HS-5 (cell line): ENCODE measurements around the gene SEL1L2.
"Not testable (repeated sequence)": the region's sequence is repeated elsewhere in the genome, so short reads cannot be mapped to it uniquely, and the experiment has no call there.

Experiments used
- DNase-seq: peaks from one replicate; pipeline ENCODE4 v3.0.0-alpha.2; 2012; ENCODE audit warnings: low read depth

SEL1L2 gene, protein sequence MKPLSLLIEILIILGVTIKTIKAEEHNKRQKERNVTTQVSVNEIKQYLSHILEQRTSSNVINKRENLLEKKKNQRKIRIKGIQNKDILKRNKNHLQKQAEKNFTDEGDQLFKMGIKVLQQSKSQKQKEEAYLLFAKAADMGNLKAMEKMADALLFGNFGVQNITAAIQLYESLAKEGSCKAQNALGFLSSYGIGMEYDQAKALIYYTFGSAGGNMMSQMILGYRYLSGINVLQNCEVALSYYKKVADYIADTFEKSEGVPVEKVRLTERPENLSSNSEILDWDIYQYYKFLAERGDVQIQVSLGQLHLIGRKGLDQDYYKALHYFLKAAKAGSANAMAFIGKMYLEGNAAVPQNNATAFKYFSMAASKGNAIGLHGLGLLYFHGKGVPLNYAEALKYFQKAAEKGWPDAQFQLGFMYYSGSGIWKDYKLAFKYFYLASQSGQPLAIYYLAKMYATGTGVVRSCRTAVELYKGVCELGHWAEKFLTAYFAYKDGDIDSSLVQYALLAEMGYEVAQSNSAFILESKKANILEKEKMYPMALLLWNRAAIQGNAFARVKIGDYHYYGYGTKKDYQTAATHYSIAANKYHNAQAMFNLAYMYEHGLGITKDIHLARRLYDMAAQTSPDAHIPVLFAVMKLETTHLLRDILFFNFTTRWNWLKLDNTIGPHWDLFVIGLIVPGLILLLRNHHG

DNA sequence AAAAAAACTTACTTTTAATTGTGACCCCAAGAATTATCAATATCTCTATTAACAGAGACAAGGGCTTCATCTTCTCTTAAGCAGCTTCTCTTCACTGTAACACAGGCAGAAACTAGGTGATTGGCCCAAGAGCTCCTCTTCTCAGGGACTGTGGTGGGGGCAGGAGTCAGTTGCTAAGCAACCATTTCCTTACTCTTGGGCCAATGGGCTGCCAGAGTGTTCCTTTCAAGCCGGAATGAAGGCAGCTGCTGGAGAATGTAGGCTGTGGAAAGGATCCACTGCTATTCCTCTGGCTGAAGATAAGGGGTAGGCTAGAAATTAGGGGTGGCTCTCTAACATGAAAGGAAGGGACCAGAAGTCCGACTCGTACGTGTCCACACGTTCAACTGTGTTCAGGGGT, at the start of gene SEL1L2:
Gene SEL1L2 (minus strand): TSS at position 150 of the 400 bp plus-strand sequence. CDS start 80 bp downstream, at position 70.
- no peak for DNase-seq

DNA sequence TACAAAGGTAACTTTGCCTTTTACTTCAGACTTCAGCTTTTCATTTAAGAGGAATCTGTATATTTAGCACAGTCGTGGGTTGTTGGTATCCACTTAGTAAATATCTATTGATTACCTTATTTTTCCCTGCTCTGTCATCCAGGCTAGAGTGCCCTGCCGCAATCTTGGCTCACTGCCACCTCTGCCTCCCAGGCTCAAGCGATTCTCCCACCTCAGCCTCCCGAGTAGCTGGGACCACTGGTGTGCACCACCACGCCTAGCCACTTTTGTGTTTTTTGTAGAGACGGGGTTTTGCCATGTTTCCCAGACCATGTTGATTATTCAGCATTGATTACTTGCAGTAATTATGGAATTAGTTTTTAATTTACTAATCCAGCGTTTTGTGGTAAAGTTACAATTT, 46.2 kb upstream of the SEL1L2 start:
- no peak for DNase-seq

DNA sequence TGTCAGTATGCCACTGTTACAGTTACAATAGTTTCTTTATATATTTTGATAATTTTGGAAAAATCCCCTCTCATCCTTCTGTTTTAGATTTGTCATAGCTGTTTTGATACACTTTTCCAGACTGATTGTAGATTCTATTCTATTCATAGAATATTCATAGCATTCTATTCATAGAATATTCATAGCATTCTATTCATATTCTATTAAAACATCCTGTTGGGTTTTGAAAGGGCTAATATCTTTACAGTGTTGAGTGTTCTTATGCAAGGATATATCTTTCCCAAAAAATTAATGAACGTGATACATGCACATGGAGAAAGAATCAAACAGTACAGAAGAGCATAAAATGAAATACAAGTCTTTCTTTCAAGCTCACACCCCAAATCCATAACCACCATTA, 42.9 kb upstream of the SEL1L2 start:
- DNase-seq, result no peak

DNA sequence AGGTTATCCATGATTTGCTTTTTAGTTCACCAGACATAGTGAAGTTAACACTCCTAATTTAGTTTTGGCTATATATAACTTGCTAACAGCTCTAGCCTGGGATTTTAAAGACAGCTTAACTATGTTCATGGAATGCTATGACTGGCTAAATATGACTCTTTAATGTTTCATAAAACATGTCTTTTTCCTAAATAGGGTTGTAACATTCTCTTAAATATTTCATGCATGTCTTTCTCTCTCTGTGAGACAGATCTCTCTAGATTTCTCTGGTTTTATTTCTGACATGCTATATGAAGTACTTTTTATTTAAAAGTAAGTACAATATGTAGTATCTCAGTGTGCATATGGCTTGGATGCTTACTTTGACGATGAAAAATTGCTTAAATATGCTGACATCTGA, 40.6 kb upstream of the SEL1L2 start:
- DNase-seq, result no peak

DNA sequence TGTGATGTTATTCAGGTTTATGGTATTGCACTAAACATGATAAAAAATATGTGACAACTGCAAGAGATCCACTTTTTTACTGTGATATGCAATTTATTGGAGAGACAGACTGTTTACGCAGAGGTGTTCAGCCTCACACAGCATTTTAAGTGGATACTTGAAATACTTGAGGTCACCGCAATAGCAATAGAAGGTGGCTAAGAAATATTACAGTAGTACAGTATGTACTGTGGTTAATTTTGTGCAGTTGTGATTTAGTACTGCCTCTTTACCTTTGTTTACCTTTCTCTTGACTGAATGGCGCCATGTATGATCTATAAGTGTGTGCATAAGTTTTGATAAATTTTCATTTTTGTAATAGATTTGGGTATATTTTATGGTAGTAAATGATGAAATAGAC, 22.3 kb upstream of the SEL1L2 start:
- DNase-seq, result no peak

DNA sequence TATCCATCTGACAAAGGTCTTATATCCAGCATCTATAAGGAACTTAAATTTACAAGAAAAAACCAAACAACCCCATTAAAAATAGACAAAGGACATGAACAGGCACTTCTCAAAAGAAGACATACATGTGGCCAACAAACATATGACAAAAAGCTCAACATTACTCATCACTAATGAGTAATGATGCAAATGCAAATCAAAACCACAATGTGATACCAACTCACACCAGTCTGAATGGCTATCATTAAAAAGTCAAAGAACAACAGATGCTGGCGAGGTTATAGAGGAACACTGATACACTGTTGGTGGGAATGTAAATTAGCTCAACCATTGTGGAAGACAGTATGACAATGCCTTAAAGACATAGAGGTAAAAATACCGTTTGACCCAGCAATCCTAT, 18.8 kb upstream of the SEL1L2 start:
- DNase-seq, result no peak

DNA sequence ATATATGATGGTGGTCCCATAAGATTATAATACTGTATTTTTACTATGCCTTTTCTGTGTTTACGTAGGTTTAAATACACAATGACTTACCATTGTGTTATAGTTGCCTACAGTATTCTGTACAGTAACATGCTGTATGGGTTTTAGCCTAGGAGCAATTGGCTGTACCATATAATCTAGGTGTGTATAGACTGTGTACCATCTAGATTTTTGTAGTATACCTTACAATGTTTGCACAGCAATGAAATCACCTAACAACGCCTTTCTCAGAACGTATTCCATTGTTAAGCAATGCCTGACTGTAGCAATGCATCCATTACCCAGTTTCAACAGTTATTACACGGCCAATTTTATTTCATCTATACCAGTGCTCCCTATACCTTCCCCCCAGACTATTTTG, 15.6 kb upstream of the SEL1L2 start:
- no peak for DNase-seq

DNA sequence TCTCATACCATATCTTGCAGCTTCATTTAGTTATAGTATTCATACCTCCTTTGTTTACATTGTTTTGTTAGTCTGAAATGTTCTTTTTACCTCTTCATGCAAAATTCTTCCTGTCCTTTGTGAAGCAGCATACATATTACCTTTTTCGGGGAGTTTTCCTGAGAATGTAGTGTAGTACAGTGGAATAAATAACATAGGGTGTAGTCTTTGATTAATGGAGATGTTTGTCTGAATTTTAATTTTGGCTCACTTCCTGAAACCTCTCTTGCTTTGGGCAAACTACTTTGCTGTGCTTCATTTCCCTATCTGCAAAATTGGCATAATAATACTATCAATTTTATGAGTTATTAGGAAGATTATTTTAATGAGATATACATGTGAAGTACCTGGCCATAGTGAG, 10.5 kb upstream of the SEL1L2 start:
- no peak for DNase-seq

DNA sequence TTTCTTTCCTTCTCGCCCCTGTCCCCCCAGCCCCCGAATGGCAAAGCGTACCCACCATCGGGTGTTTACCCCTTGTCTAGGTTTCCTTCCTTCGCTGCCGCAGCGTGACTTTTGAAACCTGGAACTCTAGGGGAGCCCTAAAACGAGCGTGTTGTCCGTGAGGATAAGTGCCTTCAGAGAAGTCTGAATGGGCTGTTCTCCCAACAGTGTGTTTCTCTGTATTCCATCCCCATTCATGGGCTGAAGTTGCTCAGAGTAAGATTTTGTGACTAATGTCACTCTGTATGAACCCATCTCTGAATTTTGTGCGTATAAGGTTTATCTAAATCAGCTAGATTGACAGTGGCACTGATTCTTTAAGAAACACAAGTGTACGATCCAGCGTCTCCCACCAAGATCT, 5.9 kb upstream of the SEL1L2 start:
- no peak for DNase-seq

DNA sequence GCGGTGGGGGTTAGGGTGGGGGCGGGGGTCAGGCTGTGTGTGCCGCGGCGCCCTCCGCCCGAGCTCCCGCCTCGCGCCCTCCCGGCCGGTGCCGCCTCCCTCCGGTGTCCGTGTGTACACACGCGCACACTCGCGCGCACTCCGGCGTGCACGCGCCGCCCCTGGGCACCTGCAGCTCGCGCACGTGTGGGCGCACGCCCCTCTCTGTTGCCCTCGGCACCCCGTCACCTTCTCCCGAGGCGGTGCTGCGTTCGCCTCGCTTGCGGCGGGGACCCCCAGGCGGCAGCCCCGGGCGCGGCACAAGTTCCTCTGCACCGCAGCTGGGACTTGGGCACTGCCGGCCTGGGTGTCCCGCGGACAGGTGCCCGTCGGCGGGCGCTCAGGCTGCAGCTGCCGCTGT, 5.4 kb upstream of the SEL1L2 start:
- no peak for DNase-seq

DNA sequence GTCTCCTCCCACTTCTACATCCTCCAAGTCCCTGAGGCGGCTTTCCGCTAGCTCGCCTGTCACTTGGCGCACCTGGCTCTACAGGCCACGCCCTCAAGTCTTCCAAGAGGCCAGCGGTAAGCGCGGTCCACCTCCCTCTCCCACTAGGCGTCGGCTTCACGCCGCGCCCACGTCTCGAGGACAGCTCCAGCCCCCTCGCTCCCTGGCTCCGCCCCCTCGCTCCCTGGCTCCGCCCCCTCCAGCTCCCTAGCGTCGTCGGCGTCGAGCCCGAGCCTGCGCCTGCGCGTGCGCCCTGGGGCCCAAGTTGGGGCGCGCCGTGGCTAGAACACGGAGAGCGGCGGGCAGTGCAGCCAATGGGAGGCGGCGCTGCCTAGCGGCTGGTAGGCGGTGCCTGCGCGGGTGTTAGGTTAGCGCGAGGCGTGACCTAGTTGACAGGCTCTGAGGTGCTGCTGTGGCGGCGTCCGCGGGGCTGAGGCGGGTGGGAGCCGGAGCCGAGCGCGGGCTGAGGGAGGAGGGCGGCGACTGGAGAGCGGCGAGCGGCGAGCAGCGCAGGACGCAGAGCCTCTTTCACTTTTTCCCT, 4.8 kb upstream of the SEL1L2 start, which contains the start of gene MACROD2:
Gene MACROD2 (plus strand): TSS at position 431 of the 580 bp plus-strand sequence.
- DNase-seq, result peak; percentile 71

DNA sequence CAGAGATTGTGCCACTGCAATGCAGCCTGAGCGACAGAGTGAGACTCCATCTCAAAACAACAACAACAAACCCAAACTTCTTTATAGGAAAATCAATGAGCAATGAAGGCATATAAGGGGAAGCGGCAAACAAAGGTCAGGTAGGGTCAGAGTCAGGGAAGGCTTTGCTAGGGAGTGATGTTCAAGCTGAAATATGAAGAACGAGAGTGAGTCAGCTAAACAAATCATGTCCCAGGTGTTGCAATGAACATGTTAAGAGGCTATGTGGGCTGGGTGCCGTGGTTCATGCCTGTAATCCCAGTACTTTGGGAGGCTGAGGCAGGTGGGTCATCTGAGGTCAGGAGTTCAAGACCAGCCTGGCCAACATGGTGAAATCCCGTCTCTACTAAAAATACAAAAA, 1.5 kb upstream of the SEL1L2 start:
- DNase-seq, result not testable (repeated sequence)

DNA sequence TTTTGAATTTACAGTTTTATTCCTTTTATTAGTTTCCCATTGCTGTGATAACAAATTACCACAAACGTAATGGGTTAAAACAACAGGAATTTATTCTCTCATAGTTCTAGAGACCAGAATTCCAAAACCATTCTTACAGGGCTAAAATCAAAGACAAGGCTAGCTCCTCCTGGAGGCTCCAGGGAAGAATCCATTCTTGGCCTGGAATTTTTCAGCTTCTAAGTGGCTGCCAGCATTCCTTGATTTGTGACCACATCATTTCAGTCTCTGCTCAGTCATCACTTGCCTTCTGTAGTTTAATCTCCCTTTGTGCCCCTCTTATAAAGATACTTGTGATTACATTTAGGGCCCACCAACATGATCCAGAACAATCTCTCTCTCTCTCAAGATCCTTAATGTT, 897 bp upstream of the SEL1L2 start:
- DNase-seq, result no peak

DNA sequence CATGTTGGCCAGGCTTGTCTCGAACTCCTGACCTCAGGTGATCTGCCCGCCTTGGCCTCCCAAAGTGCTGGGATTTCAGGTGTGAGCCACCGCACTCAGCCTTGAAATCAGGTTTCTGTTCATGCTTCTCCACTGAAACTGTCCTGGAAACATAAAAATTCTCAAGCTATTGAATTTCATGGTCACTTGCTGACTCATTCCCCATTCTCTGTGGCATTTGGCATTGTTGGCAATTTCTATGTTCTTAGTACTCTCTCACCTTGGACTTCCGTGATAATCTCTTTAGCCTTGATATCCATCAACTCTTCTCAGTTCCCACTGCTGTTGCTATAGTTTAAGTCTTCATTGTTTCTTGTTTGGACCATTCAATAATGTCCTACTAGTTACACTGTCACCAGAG, 6.2 kb downstream of the SEL1L2 start:
- no peak for DNase-seq

DNA sequence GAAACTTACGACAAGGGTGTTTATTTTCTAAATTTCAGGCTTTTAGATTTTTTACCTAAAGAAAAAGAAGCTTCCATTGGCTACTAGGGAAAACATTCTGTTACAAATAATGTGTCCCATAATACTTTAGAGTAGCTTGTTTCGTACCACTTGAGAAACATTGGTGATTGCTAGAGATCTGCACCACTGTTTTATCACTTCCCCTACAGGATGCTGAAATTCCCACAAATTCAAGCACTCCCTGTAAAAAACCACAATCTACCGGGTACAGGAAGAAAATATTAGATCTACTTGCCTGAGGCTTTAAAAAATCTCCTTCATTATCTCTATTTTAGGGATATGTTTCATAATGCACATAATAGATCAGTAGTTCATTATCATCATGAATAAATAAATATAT, 29.9 kb downstream of the SEL1L2 start:
- no peak for DNase-seq

DNA sequence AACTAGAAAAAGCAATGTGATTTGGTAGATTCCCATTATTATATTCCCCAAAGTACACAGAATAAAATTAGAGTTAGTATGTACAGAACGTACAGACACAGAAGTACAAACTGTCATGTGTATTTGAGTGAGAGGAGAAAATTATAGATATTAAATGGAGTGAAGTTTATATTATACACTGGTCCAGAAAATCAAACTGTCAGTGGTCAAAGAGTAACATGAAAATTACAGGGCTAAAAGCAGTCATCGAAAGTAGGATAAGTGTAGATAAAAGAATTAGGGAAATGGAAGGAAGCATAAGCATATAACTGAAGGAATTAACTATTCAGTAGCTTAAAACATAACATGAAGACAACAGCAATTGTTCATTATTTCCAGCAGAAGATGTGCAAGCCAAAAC, 30.3 kb downstream of the SEL1L2 start:
- DNase-seq, result no peak

DNA sequence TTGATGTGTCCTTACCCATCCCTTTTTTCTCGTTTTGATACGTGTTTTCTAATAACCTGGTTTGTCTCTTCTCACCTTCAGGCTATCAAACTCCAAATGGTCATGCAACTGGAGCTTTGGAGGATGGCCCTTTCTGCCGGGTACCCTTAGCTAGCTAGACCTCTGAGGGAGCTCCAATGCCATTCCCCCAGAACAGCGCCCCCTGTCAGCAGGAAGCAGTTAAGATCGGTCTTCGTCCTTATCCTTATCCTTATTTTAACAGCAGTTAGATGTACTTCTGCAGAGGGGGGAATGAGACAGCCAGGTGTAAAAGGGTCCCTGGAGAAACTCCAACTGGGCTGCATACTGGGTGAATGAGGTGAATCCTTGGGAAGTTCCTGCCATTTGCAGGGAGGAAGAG, 37.2 kb downstream of the SEL1L2 start:
- DNase-seq, result no peak

DNA sequence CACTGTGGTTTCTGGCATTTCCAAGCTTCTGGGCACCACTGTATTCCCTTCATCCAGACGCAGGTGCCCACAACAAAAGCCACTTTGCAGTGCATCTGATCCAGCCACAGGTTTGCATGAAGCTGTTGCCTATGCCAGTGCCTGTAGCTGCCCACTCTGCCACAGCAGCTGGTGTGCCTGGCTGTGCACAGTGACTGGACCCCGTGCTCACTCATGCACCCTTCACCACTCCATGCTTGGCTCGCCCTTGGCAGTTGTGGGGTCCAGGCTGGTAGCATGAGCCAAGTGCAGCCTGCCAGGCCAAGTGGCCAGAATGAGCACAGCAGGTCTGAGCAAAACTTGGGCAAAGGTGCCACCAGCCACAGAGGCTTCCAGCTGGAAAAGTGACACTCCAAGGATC, 42.7 kb downstream of the SEL1L2 start:
- DNase-seq, result no peak

DNA sequence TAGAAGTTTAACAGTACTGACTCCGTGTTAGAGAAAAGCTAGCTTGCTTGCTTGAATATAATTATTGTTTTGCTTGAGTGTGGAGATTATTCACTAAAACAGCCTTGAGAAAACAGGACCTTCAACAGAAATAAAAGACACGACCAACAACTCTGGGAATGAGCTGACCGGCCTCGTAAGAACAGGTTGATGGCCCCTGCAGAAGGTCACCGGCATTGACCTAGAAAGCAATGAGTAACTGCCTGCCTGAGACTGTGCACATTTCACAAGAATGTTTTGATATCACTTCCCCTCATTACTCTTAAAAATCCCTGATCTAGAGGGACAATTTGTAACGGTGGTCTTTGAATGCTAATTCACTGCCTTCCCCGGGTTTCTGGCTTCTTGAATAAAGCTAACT, 49.4 kb downstream of the SEL1L2 start:
- no peak for DNase-seq

DNA sequence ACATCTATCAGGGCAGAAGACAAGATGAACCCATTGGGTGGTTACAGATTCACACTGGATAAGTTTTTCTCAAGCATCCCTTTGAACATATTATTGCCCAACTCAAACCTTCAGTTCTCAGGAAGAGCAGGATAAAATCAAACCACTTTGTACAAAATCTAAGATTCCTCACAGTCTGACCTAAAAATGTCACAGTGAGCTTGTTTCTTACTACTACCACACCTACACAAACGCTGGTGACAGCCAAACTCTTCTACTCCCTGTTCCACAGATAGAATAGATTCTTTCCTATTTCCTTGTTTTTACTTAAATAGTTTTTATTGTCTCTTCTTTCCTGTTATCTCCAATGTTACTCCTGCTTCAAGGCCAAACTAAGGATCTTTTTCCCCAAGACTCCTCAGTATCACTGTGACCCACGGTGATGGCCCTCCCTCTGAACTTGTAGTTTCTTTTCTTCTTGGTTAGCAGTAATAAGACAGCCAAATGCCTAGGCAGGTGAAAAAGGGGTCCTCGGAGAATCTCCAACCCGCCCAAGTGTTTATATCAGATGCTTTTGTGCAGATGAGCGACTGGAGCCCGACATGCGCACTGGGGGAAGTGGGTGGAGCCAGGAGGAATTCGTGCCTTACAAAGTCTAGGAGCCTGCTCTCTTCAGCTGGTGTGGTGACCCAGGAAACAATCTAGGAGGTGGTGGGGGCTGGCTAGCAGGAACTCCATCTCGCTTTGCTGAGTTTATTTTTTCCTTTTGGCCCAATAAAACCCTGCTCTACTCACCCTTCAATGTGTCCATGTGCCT, 53.4 kb downstream of the SEL1L2 start:
- no peak for DNase-seq

DNA sequence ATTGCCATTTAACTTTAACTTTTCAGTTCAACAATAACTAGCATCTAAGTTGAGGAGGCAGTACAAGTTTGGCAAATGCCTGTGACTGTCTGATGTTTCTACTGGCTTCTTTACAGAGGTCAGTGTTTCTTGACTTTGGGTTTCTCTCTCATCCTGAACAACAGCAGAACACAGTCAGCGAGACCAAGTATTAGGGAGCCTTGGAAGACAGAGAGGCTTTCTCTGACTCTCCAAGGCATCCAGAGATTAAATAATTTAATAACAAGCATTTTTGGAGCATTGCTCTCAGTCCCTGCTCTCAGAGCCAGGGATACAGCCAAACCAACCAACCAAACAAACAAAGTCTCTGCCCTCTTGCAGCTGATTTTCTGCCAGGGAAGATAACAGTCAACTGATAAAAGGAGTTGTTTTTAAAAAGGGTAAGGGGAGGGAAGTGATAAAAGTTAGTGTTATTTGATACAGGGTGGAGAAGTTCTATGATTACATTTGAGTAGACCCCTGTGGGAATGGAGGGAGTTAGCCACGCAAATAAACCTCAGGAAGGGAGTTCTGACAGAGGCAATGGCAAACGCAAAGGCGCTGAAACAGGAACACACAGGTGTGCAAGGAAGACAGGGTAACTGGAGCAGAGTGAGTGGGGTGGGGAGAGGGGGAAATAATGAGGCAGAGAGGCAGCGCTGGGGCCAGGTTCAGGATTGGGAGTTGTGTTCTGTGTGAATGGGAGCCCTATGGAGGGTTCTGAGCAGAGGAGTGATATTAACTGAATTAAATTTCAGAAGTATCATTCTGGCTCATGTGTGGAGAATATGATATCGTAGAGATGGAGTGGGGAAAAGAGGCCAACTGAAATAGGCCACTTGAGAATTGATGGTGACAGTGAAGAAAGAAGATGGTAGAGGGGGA, 55.2 kb downstream of the SEL1L2 start:
- no peak for DNase-seq
